ENCODE measurements around the gene CDK5R2. TPM values are rescaled to one million over a fixed set of nuclear protein-coding genes. Genes with fewer than 3 reads are reported as not detected.

Gene CDK5R2
- total and polyA plus RNA-seq, 2 of the 13 experiments (the other 11 are each of a cell fraction or from before 2014, with no cell fraction given), result not detected

- TF ChIP-seq, protein P1, sequence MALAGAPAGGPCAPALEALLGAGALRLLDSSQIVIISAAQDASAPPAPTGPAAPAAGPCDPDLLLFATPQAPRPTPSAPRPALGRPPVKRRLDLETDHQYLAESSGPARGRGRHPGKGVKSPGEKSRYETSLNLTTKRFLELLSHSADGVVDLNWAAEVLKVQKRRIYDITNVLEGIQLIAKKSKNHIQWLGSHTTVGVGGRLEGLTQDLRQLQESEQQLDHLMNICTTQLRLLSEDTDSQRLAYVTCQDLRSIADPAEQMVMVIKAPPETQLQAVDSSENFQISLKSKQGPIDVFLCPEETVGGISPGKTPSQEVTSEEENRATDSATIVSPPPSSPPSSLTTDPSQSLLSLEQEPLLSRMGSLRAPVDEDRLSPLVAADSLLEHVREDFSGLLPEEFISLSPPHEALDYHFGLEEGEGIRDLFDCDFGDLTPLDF (CRISPR knock-in tag; IDR thresholded peaks at IDR 0.05), result no peak
- TF ChIP-seq JUND (CRISPR knock-in tag; IDR thresholded peaks at IDR 0.05), result 0 out of 2 replicates have a peak, but pooled peaks have one; percentile 29
- TF ChIP-seq ZNF235 (CRISPR knock-in tag; IDR thresholded peaks at IDR 0.05; ENCODE audit: borderline replicate concordance), result no peak
- no peak for TF ChIP-seq NR1H2 (CRISPR knock-in tag; IDR thresholded peaks at IDR 0.05; ENCODE audit: borderline replicate concordance, low read depth)
- no peak for TF ChIP-seq CCAR2 (optimal IDR thresholded peaks at IDR 0.05; ENCODE audit: low read depth, low read length)
- peak; percentile 74 for TF ChIP-seq CCDC6 (CRISPR knock-in tag; IDR thresholded peaks at IDR 0.05)
- TF ChIP-seq IRX3 (CRISPR knock-in tag; IDR thresholded peaks at IDR 0.05; ENCODE audit: borderline replicate concordance, low read depth), result 0 out of 2 replicates have a peak, but pooled peaks have one; percentile 46
- no peak for TF ChIP-seq ZIK1 (CRISPR knock-in tag; IDR thresholded peaks at IDR 0.05; ENCODE audit: borderline replicate concordance, low read depth)
- no peak for TF ChIP-seq MED8 (CRISPR knock-in tag; IDR thresholded peaks at IDR 0.05; ENCODE audit: insufficient replicate concordance)
- TF ChIP-seq CENPX (CRISPR knock-in tag; IDR thresholded peaks at IDR 0.05), result no peak
- peak; percentile 30; the same call in 1 of the 2 replicates for TF ChIP-seq SIX4 (CRISPR knock-in tag; IDR thresholded peaks at IDR 0.05)
- no peak for TF ChIP-seq ZBTB20 (CRISPR knock-in tag; IDR thresholded peaks at IDR 0.05; ENCODE audit: borderline replicate concordance, low read depth)
- TF ChIP-seq ZBTB7B (CRISPR knock-in tag; IDR thresholded peaks at IDR 0.05), result no peak
- TF ChIP-seq, protein P2, sequence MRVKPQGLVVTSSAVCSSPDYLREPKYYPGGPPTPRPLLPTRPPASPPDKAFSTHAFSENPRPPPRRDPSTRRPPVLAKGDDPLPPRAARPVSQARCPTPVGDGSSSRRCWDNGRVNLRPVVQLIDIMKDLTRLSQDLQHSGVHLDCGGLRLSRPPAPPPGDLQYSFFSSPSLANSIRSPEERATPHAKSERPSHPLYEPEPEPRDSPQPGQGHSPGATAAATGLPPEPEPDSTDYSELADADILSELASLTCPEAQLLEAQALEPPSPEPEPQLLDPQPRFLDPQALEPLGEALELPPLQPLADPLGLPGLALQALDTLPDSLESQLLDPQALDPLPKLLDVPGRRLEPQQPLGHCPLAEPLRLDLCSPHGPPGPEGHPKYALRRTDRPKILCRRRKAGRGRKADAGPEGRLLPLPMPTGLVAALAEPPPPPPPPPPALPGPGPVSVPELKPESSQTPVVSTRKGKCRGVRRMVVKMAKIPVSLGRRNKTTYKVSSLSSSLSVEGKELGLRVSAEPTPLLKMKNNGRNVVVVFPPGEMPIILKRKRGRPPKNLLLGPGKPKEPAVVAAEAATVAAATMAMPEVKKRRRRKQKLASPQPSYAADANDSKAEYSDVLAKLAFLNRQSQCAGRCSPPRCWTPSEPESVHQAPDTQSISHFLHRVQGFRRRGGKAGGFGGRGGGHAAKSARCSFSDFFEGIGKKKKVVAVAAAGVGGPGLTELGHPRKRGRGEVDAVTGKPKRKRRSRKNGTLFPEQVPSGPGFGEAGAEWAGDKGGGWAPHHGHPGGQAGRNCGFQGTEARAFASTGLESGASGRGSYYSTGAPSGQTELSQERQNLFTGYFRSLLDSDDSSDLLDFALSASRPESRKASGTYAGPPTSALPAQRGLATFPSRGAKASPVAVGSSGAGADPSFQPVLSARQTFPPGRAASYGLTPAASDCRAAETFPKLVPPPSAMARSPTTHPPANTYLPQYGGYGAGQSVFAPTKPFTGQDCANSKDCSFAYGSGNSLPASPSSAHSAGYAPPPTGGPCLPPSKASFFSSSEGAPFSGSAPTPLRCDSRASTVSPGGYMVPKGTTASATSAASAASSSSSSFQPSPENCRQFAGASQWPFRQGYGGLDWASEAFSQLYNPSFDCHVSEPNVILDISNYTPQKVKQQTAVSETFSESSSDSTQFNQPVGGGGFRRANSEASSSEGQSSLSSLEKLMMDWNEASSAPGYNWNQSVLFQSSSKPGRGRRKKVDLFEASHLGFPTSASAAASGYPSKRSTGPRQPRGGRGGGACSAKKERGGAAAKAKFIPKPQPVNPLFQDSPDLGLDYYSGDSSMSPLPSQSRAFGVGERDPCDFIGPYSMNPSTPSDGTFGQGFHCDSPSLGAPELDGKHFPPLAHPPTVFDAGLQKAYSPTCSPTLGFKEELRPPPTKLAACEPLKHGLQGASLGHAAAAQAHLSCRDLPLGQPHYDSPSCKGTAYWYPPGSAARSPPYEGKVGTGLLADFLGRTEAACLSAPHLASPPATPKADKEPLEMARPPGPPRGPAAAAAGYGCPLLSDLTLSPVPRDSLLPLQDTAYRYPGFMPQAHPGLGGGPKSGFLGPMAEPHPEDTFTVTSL (CRISPR knock-in tag; IDR thresholded peaks at IDR 0.05; ENCODE audit: borderline replicate concordance), result no peak
- TF ChIP-seq ZNF12 (CRISPR knock-in tag; IDR thresholded peaks at IDR 0.05), result no peak
- TF ChIP-seq, protein P3, sequence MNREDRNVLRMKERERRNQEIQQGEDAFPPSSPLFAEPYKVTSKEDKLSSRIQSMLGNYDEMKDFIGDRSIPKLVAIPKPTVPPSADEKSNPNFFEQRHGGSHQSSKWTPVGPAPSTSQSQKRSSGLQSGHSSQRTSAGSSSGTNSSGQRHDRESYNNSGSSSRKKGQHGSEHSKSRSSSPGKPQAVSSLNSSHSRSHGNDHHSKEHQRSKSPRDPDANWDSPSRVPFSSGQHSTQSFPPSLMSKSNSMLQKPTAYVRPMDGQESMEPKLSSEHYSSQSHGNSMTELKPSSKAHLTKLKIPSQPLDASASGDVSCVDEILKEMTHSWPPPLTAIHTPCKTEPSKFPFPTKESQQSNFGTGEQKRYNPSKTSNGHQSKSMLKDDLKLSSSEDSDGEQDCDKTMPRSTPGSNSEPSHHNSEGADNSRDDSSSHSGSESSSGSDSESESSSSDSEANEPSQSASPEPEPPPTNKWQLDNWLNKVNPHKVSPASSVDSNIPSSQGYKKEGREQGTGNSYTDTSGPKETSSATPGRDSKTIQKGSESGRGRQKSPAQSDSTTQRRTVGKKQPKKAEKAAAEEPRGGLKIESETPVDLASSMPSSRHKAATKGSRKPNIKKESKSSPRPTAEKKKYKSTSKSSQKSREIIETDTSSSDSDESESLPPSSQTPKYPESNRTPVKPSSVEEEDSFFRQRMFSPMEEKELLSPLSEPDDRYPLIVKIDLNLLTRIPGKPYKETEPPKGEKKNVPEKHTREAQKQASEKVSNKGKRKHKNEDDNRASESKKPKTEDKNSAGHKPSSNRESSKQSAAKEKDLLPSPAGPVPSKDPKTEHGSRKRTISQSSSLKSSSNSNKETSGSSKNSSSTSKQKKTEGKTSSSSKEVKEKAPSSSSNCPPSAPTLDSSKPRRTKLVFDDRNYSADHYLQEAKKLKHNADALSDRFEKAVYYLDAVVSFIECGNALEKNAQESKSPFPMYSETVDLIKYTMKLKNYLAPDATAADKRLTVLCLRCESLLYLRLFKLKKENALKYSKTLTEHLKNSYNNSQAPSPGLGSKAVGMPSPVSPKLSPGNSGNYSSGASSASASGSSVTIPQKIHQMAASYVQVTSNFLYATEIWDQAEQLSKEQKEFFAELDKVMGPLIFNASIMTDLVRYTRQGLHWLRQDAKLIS (CRISPR knock-in tag; IDR thresholded peaks at IDR 0.05), result no peak
These were observed 36.7 kb downstream of the CDK5R2 start (continued) for GRCh38 chr2:218995972-218996711.
